ENCODE results near the gene MAN2B2.

MAN2B2 gene

DNA sequence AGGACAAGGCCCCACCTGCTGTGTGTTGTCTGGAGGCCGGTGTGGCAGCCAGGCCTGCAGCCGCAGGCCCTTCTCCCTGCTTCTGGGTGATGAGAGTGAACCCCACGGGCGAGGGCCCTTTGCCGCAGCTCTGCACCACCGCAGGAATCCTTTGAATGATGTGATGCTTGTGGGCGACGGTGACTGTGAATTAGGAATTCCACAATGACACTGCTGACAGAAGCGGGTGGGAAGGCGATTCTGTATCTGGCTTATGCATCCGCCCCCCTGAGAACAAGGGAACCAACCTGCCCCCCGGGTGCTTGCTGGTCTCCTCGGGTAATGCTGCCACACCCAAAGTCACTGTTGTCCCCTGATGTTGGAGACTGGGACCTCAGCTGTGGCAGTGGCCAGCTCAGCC lies 19.5 kb upstream of the MAN2B2 start:
- CTCF ChIA-PET, result no interaction called here
- no peak overlapping the region for H3K4me3 ChIP-seq (ENCODE audit: low read depth, low read length)
- POLR2A ChIA-PET, result no interaction called here
- TF ChIP-seq, protein P1, sequence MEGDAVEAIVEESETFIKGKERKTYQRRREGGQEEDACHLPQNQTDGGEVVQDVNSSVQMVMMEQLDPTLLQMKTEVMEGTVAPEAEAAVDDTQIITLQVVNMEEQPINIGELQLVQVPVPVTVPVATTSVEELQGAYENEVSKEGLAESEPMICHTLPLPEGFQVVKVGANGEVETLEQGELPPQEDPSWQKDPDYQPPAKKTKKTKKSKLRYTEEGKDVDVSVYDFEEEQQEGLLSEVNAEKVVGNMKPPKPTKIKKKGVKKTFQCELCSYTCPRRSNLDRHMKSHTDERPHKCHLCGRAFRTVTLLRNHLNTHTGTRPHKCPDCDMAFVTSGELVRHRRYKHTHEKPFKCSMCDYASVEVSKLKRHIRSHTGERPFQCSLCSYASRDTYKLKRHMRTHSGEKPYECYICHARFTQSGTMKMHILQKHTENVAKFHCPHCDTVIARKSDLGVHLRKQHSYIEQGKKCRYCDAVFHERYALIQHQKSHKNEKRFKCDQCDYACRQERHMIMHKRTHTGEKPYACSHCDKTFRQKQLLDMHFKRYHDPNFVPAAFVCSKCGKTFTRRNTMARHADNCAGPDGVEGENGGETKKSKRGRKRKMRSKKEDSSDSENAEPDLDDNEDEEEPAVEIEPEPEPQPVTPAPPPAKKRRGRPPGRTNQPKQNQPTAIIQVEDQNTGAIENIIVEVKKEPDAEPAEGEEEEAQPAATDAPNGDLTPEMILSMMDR (IDR thresholded peaks at IDR 0.05; ENCODE audit: insufficient read depth, low read length, missing control alignments), result no peak
- DNase-seq (ENCODE audit: low read depth, low spot score), result no peak

DNA sequence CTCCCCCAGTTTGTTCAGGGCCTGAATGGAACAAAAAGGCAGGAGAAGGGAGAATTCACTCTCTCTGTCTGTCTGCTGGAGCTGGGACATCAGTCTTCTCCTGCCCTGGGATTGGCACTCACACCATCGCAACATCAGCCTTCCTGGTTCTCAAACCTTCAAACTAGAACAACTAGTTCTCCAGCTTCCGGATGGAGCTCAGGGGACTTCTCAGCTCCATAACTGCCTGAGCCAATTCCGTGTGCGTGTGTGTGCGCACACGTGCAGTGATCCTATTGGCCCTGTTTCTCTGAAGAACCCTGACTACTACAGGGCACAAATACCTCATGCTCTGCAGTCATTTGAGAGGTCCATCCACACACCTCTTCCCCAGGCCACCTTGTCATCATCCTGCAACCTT lies 18.7 kb upstream of the MAN2B2 start:
- CTCF ChIA-PET, result interaction anchor here (1.2 to 11.5 kb wide), 2 partner anchors 8 to 10 kb away, joined by 3 to 112 read pairs; no protein-coding TSS in a partner anchor

DNA sequence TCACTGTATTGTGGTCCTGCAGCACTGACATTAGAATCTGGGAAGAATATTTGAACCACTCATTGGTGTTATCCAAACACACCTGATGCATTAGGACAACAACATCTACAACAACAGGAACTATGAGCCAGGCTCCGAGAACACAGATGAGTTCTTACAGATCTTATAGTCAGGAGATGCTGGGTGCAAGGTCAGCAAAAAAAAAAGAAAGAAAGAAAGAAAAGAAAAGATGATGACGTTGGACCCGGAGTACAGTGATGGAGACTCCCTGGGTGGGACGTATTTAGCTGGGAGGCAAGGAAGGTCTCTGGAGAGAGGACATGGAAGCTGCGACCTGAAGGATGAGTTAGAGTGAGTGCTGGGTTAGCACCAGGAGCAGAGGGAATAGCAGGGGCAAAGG lies 17.8 kb upstream of the MAN2B2 start:
- POLR2A ChIA-PET, result no interaction called here
- no peak overlapping the region for H3K4me3 ChIP-seq (ENCODE audit: low read depth, low read length)
- DNase-seq (ENCODE audit: low read depth, low spot score), result no peak
- TF ChIP-seq, protein P1 (IDR thresholded peaks at IDR 0.05; ENCODE audit: insufficient read depth, low read length, missing control alignments), result no peak
- CTCF ChIA-PET, result interaction anchor here (1.2 to 11.5 kb wide), 2 partner anchors 9 kb away, joined by 3 to 112 read pairs; no protein-coding TSS in a partner anchor

More for the DNA sequence above, 18.7 kb upstream of the MAN2B2 start:
- TF ChIP-seq, protein P1 (IDR thresholded peaks at IDR 0.05; ENCODE audit: insufficient read depth, low read length, missing control alignments), result no peak
- no peak for DNase-seq (ENCODE audit: low read depth, low spot score)
- no peak overlapping the region for H3K4me3 ChIP-seq (ENCODE audit: low read depth, low read length)
- POLR2A ChIA-PET, result no interaction called here

DNA sequence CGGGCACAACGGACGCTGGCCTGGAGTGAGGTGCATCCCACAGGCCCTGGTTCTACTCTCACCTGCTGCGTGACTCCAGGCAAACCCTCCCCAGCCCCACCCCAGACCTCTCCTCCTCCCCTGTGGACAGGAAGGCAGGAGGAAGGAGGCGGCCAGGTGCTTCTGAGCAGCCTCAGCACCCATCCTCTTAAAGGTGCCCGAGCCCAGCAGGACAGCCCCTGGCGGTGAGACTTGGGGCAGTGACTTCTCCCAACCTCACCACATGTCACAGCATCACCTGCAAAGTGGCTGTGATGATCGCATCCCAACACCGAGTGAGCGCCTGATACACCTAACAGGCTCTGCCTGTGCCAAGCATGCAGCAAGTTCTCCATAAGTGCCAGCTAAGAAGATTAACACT lies 17.1 kb upstream of the MAN2B2 start:
- DNase-seq (ENCODE audit: low read depth, low spot score), result no peak
- ChIA-PET POLR2A (no interaction called here), CTCF (interaction anchor here (11.5 kb wide), 1 partner anchor 9 kb away, joined by 112 read pairs; no protein-coding TSS in a partner anchor)
- H3K4me3 ChIP-seq (ENCODE audit: low read depth, low read length), result no peak overlapping the region
- TF ChIP-seq, protein P1 (IDR thresholded peaks at IDR 0.05; ENCODE audit: insufficient read depth, low read length, missing control alignments), result no peak

DNA sequence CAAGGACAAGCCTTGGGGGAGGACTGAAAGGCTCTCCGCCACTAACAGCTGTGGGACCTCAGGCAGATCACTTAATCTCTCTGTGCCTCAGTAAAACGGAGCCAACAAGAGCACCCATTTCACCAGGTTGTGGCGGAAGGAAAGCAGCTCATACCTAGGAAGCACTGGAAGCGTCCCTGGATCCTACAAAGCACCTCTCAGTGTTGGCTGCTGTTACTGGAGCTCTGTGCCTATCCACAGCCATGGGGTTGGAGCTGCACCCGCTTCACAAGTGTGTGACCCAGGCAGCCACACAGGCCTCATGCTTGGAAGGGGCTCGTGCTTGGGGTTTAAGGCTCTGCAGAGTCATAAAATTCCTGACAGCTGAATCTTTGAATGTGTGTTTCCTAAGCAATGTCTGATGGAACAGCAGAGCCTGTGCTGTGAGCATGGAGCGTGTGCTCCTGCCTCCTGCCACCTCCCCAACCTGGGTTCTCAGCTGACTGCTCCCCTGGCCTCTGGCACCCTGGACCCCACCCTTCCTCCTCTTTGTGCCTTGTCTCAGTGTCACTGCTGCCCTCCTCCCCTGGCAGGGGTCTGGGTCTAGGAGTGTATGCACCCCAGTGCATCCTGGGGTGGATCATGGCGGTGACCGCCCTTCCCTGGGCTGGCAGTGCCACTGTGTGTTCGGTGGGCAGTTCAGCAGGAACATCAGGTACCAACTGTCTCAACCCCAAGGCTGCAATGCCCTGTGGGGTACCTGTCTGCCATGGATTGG lies 14.4 kb upstream of the MAN2B2 start:
- TF ChIP-seq, protein P1 (IDR thresholded peaks at IDR 0.05; ENCODE audit: insufficient read depth, low read length, missing control alignments), result no peak
- CTCF ChIA-PET, result interaction anchor here (1.1 to 11.5 kb wide), 2 partner anchors 12 to 13 kb away, joined by 3 to 112 read pairs; no protein-coding TSS in a partner anchor
- peak; percentile 17 for DNase-seq (ENCODE audit: low read depth, low spot score)
- no peak overlapping the region for H3K4me3 ChIP-seq (ENCODE audit: low read depth, low read length)
- POLR2A ChIA-PET, result no interaction called here

DNA sequence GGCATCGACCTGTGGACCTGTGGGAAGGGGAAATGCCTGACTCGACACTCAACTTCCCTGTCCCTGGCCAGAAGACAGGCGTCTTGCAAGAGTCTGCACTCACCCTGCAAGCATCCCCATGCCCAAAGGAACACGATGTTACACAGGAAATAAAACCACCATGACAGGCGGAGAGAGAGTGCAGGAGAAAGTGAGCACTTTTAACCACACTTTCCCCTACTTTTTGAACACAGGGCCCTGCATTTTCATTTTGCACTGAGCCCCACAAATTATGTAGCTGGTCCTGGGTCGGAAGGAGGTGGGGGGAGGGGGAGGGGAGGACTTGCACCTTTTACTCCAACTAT lies 13.8 kb upstream of the MAN2B2 start:
- no peak for DNase-seq (ENCODE audit: low read depth, low spot score)
- ChIA-PET CTCF (interaction anchor here (11.5 kb wide), 1 partner anchor 13 kb away, joined by 112 read pairs; no protein-coding TSS in a partner anchor), POLR2A (no interaction called here)
- H3K4me3 ChIP-seq (ENCODE audit: low read depth, low read length), result no peak overlapping the region
- TF ChIP-seq, protein P1 (IDR thresholded peaks at IDR 0.05; ENCODE audit: insufficient read depth, low read length, missing control alignments), result no peak

All from AG04449 (cell line).